ENCODE data around the gene PALM3. TPM values are rescaled to one million over a fixed set of nuclear protein-coding genes. Genes with fewer than 3 reads are reported as not detected.
A peak's percentile ranks its signal among the peaks of the same experiment; 100 is the strongest.

PALM3 gene
- total RNA-seq, 1 donor from 2014 or later: not detected

GRCh38 chr19:14094854-14095253 is 33.0 kb upstream of the PALM3 start:
- peaks cover 5% of the 10 kb centered on the region for H3K9me3 Mint-ChIP-seq
- intact Hi-C loops (cut with micrococcal nuclease): no loop called here
- no peaks in the 10 kb centered on the region for H3K27me3 Mint-ChIP-seq
- peak overlapping the region; percentile 48 for H3K27ac Mint-ChIP-seq
- no peak overlapping the region for H3K4me3 Mint-ChIP-seq
- DNase-seq: peak; percentile 61
- peaks cover 28% of the 10 kb centered on the region for H3K36me3 Mint-ChIP-seq (ENCODE audit: low read depth)
- peaks cover 10% of the 10 kb centered on the region for H3K4me1 Mint-ChIP-seq

DNA sequence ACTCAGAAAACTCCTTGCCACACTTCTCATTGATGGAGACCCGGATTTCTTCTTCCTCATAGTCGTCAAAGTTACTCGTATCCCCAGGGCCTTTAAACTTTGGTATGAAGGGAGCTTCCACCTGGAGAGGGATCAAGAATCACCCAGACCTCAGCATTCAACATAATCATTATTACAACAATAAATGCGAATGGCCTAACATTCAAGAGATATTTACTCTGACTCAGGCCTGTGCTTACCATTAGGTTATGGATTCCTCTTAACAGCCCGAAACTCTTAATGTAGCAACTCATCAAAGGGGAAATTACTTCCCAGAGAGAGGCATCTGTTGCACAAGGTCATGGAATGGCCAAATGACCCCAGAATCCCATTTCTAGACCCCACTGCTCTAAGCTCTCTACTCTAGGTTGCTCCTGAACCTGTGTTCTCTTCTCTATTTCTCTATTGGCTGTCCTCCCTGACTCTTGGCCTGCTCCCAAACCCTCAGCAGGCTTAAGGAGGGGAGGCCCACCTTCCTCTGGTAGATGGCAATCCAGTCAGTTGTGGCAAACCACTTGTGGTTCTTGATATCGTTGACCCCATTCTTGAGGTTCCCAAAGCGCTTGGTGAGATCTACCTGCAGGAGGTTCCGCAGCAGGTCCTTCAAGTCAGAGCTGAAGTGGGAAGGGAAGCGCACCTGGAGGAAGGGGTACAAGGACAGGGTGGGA is 31.4 kb upstream of the PALM3 start:
- intact Hi-C loops (cut with micrococcal nuclease): no loop called here
- DNase-seq: peak; percentile 58
- Mint-ChIP-seq H3K4me1 (peaks cover 14% of the 10 kb centered on the region), H3K36me3 (ENCODE audit: low read depth) (peaks cover 37% of the 10 kb centered on the region), H3K27me3 (no peaks in the 10 kb centered on the region), H3K27ac (peak overlapping the region; percentile 68), H3K4me3 (peak overlapping the region; percentile 41), H3K9me3 (peaks cover 5% of the 10 kb centered on the region)

- intact Hi-C loops (cut with micrococcal nuclease): loop anchor here (1.0 to 2.0 kb wide), 3 partner anchors 19 to 45 kb away; partner anchors contain the start of genes ASF1B and PRKACA
- peak overlapping the region; percentile 98 for H3K27ac Mint-ChIP-seq
- H3K4me3 Mint-ChIP-seq: peak overlapping the region; percentile 92
- H3K27me3 Mint-ChIP-seq: no peaks in the 10 kb centered on the region
- peaks cover 17% of the 10 kb centered on the region for H3K4me1 Mint-ChIP-seq
- H3K9me3 Mint-ChIP-seq: peaks cover 5% of the 10 kb centered on the region
- peaks cover 39% of the 10 kb centered on the region for H3K36me3 Mint-ChIP-seq (ENCODE audit: low read depth)
- peak; percentile 86 for DNase-seq
Observed at GRCh38 chr19:14091813-14092462, 30.1 kb upstream of the PALM3 start.

- H3K4me3 Mint-ChIP-seq: peak overlapping the region; percentile 92
- H3K27me3 Mint-ChIP-seq: no peaks in the 10 kb centered on the region
- peak; percentile 94 for DNase-seq
- peaks cover 40% of the 10 kb centered on the region for H3K36me3 Mint-ChIP-seq (ENCODE audit: low read depth)
- peaks cover 5% of the 10 kb centered on the region for H3K9me3 Mint-ChIP-seq
- H3K4me1 Mint-ChIP-seq: peaks cover 17% of the 10 kb centered on the region
- intact Hi-C loops (cut with micrococcal nuclease): loop anchor here (1.0 to 2.0 kb wide), 3 partner anchors 18 to 46 kb away; partner anchors contain the start of genes ASF1B and PRKACA
- H3K27ac Mint-ChIP-seq: peak overlapping the region; percentile 98
Observed at GRCh38 chr19:14091081-14091812, 29.4 kb upstream of the PALM3 start.

- Mint-ChIP-seq H3K36me3 (ENCODE audit: low read depth) (peaks cover 40% of the 10 kb centered on the region), H3K9me3 (peaks cover 5% of the 10 kb centered on the region), H3K27ac (peak within 1 kb of the TSS; percentile 98), H3K27me3 (no peaks in the 10 kb centered on the region), H3K4me3 (peak within 1 kb of the TSS; percentile 92), H3K4me1 (peaks cover 17% of the 10 kb centered on the region)
- peak; percentile 90 for DNase-seq
- intact Hi-C loops (cut with micrococcal nuclease): loop anchor here (1.0 to 2.0 kb wide), 3 partner anchors 17 to 46 kb away; partner anchors contain the start of genes ASF1B and PRKACA
Observed at GRCh38 chr19:14090509-14091080, 28.7 kb upstream of the PALM3 start, which contains the start of gene SAMD1. Gene SAMD1 (minus strand): TSS chr19:14090751.

DNA sequence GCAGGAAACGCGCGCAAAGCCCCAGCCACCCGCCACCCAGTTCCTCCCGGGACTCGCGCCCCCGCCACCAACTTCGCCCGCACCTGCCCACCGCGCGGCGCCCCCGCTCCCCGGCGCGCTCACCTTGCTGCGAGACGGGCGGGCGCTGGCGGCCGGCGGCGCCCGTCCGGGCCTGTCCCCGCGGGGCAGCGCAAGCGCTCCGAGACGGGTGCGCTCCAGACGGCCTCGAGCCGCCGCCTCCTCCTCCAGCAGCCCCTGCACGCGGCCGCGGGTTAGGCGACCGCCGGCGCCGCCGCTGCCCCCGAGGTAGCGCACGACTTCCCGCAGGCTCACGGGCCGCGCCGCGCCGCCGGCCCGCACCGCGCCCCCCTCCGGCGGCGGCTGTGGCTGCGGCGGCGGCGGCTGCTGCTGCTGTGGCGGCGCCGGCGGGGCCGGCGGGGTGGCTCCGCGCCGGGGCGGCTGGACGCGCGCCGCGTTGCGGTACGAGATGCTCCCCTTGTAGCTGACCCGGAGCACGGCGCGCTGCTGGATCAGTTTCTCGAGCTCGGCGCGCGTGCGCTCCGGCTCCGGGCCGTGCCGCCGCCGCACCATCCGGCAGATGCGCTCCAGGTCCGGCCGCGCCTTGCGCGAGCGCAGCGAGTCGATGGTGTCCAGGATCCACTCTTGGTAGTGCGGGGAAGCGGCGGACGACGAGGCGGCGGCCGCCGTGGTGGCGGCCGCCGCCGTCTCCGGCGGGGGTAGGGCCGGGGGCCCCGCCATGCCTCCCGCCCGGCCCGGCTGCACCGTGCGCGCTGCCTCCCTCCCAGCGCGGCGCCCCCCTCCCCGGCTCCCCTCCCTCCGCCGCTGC is 28.0 kb upstream of the PALM3 start:
- Mint-ChIP-seq H3K9me3 (peaks cover 5% of the 10 kb centered on the region), H3K27me3 (no peaks in the 10 kb centered on the region), H3K27ac (peak overlapping the region; percentile 76), H3K4me1 (peaks cover 19% of the 10 kb centered on the region), H3K4me3 (peak overlapping the region; percentile 78), H3K36me3 (ENCODE audit: low read depth) (peaks cover 43% of the 10 kb centered on the region)
- intact Hi-C loops (cut with micrococcal nuclease): loop anchor here (2.0 kb wide), 1 partner anchor 47 kb away; the partner anchor contains the start of gene ASF1B
- peak; percentile 85 for DNase-seq

DNA sequence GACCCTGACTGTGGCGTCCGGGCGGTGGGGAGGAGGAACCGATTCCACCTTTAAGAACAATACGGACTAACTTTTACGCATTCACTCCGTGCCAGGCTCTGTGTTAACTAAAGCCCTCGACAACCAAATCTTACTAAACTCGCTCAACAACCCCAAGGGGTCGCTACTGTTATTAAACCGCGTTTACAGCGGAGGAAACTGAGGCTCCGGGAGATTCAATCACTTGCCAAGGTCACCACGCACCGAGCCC is 27.5 kb upstream of the PALM3 start:
- Mint-ChIP-seq H3K27ac (peak overlapping the region; percentile 67), H3K4me3 (peak overlapping the region; percentile 76), H3K4me1 (peaks cover 18% of the 10 kb centered on the region), H3K9me3 (peaks cover 5% of the 10 kb centered on the region), H3K36me3 (ENCODE audit: low read depth) (peaks cover 39% of the 10 kb centered on the region), H3K27me3 (no peaks in the 10 kb centered on the region)
- intact Hi-C loops (cut with micrococcal nuclease): no loop called here
- DNase-seq: no peak

- peak overlapping the region; percentile 67 for H3K27ac Mint-ChIP-seq
- peaks cover 39% of the 10 kb centered on the region for H3K36me3 Mint-ChIP-seq (ENCODE audit: low read depth)
- H3K4me3 Mint-ChIP-seq: peak overlapping the region; percentile 76
- peak; percentile 60 for DNase-seq
- H3K9me3 Mint-ChIP-seq: peaks cover 5% of the 10 kb centered on the region
- H3K4me1 Mint-ChIP-seq: peaks cover 18% of the 10 kb centered on the region
- no peaks in the 10 kb centered on the region for H3K27me3 Mint-ChIP-seq
- intact Hi-C loops (cut with micrococcal nuclease): no loop called here
Observed at GRCh38 chr19:14088634-14089411, 26.9 kb upstream of the PALM3 start.

- intact Hi-C loops (cut with micrococcal nuclease): no loop called here
- Mint-ChIP-seq H3K27me3 (no peaks in the 10 kb centered on the region), H3K9me3 (no peaks in the 10 kb centered on the region), H3K36me3 (ENCODE audit: low read depth) (peaks cover 25% of the 10 kb centered on the region), H3K27ac (no peak overlapping the region), H3K4me3 (no peak overlapping the region), H3K4me1 (peaks cover 20% of the 10 kb centered on the region)
- DNase-seq: no peak
Observed at GRCh38 chr19:14086098-14086497, 24.2 kb upstream of the PALM3 start.

DNA sequence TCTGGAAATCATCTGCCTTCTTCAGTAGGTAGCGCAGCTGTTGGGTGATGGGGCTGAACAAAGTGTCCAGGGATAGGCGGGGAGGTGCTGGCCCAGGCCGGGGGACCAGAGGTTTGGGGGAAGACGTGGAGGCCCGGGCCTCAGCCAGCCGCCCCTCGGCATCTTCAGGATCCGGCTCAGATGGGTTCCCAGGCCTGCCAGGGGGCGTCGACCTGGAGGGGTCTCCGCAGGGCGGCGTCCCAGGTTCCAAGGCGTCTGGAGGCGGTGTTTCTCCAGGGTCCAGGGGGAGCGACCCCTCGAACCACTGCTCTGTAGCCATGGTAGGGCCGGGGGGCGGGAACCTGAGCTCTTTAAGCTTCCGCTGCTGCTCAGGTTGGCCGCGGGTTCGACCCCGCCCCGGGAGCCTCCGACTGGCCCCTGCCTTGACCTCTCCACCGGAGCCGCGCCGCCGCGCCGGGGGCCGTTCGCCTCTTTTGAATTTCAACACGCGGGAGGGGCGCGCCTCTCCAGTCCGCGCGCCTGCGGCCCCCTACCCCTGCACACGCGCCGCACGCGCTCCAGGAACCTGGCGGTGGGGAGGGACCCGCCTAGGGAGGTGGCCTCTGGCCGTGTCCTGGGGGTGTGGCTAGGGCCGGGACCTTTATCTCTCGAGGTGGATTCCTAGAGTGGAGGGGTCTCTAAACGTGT is 23.6 kb upstream of the PALM3 start, which contains the start of gene C19orf67:
Gene C19orf67 (minus strand): TSS at position 475 of the 687 bp plus-strand sequence. CDS start 156 bp downstream, at position 319.
- Mint-ChIP-seq H3K27ac (no peak within 1 kb of the TSS), H3K9me3 (no peaks in the 10 kb centered on the region), H3K4me1 (peaks cover 20% of the 10 kb centered on the region), H3K36me3 (ENCODE audit: low read depth) (peaks cover 25% of the 10 kb centered on the region), H3K4me3 (no peak within 1 kb of the TSS), H3K27me3 (no peaks in the 10 kb centered on the region)
- intact Hi-C loops (cut with micrococcal nuclease): no loop called here
- no peak for DNase-seq

DNA sequence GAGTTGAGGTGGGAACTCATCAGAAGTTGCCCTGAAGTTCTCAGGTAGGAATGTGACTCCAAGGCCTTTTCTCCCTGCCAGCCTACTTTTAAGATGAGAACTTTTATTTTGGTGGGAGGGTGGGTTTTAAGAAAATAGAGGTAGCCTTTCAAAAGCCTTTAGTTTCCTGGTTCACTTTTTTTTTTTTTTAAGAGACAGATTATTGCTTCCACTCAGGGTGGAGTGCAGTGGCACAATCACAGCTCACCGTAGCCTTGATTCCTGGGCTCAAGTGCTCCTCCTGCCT is 20.7 kb upstream of the PALM3 start:
- intact Hi-C loops (cut with micrococcal nuclease): loop anchor here (5.0 kb wide), 1 partner anchor 55 kb away; the partner anchor contains the start of gene ASF1B
- peak overlapping the region; percentile 96 for H3K4me3 Mint-ChIP-seq
- no peaks in the 10 kb centered on the region for H3K27me3 Mint-ChIP-seq
- H3K36me3 Mint-ChIP-seq (ENCODE audit: low read depth): peaks cover 11% of the 10 kb centered on the region
- no peaks in the 10 kb centered on the region for H3K9me3 Mint-ChIP-seq
- no peak for DNase-seq
- H3K27ac Mint-ChIP-seq: no peak overlapping the region
- peaks cover 17% of the 10 kb centered on the region for H3K4me1 Mint-ChIP-seq

All from activated CD4-positive, alpha-beta T cell treated with anti-CD3 and anti-CD28 coated beads, Interleukin-2, amount 10 ng/mL, durations not matched to agents 24 days and 14 days (primary cell).